HG02870 (cell line): ENCODE data around the gene CELSR2.
"Not testable (repeated sequence)": the region's sequence is repeated elsewhere in the genome, so short reads cannot be mapped to it uniquely, and the experiment has no call there.

Experiments used
- ATAC-seq: cut with Tn5 transposase; IDR thresholded peaks from one replicate; pipeline ENCODE4 v1.9.1; 2021; ENCODE audit warnings: mild to moderate bottlenecking, moderate library complexity; ENCODE audit not compliant: unreplicated experiment

CELSR2 gene

DNA sequence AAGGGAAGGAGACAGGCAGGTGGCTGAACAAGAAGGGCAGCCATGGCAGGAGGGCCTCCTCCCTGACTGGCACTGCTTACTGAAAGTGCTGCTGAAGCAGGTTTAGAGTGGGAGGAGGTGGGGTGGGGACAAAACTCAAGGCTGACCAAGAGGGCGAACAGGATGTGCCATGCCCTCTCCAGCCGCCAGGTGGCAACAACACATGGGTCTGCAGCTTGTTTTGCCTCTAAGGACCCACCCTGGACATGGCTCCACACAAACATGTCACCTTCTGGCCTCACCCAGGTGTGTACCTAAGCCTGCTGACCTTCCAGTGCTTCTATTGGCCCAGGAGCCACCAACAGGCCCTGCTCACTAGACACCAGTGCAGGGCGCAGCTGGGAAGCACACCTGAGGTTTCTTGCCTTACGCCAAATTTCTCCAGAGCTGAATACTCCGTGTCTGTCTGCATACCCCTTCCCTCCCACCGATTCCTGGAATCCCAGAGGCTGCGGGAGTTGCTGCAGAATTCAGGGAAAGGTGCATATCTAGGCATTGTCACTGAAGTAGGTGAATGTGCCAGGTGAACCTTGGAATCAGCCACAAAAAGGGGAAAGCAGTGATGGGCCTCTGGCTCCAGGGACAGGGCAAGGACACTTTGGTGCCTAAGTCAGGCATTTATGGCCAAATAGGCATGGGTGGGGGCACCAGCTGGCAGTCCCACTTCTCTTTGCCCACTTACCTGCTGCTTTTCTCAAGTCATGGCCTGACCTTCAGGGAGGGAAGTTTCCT is 28.3 kb downstream of the CELSR2 start:
- peak; percentile 73 for ATAC-seq

DNA sequence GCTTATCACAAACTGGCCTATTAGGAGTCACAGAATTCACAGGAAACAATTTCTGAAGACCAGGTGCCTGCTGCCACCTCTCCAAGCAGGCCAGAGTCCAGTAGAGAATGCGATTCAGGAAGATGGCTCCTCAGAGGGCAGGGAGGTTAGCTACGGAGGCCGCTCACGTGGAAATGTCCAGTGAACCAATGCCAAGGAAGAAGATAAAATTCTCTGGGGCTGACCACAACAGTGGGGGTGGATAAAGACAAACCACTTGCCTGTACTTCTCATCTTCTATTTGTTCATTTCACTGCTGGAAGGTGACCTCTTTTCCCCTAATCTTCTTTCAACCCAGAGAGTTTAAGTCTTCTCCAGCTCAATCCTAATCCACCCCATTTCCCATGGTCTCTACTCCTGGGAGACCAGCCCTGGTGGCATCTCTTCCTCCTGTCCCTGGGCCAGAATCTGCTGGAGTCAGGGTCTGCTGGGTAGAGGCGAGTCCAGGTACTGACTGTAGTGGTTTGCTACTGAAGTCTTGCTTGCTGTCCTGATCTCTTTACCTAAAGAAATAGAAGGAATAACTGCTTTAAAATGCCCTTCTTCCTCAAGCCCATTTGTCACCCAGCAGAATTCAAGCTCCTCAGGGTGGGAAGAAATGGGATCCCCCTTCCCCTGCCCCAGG is 30.4 kb downstream of the CELSR2 start:
- ATAC-seq, result no peak

DNA sequence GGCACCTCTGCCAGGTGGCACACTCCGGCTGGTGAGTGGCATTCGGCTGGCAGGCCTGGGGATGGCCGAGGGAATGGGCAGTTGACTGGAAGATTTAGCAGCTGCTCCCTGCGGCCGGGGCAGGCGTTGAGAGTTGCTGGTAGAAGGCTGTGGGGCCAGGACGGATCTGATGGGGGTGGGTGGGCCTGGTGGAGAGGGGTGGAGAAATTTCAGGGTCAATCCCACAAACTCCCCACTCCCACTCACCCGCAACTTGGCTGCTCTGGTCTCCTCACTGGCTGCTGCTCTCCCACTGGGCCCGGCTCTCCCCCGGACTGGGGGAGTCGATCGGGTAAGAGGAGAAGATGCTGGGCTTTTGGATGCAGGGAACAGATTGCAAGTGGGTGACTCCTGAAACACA is 31.5 kb downstream of the CELSR2 start:
- no peak for ATAC-seq

DNA sequence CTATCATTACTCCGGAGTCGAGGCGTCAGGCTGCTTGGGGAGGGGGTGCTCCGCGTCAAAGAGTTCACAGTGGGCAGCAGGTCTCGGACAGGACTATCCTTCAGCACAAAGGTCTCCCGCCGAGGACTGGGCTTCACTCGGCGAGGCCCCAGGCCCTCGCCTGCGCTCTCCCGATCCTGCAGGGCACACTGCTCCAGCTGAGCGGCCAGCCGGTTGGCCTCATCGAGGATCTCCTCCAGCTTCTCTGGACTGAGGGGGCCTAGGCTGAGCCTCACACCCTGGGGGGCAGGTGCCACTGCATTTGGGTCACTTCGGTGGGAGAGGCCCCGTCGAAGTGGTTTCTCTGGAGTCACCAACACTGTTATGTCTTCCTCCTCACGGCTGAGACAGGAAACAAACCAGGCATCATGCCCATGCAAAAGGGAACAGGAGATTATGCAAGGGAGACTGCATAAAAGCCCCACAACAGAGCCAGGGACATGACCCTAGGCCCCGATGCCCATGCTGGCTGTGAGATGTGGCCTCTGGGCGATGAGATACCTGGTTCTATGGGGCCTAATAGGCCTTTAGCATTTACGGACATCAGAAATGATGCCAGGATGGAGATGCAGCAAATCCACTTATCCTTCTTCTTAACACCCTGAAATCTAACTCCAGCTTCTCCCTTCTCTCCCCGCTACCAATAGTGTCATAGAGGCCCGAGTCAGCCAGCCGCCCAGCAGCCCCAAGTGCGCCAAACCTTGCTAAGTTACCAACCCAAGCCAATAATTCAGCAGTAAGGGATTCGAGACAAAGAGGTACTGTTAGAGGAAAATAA is 32.5 kb downstream of the CELSR2 start:
- no peak for ATAC-seq

DNA sequence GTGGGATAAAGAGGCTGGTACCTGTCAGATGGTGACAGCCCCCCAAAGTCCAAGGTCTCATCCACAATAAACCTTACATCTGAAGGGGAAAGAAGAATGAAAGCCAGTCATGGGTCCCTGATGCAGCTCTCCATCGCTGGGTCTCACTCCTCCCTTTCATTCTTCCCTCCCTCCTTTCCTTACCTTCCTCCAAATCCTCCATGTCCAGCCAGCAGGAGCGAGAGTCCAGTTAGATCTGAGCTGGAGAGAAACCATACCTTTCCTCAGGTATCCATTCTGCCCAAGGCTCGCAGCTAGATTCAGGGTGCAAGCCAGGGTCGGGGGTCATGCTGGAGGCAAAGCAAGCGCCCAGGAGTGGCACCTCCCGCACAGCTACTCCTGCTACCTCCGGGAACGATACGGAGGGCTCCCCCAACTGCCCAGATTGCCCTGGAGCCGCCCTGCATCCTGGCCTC is 33.2 kb downstream of the CELSR2 start:
- no peak for ATAC-seq

DNA sequence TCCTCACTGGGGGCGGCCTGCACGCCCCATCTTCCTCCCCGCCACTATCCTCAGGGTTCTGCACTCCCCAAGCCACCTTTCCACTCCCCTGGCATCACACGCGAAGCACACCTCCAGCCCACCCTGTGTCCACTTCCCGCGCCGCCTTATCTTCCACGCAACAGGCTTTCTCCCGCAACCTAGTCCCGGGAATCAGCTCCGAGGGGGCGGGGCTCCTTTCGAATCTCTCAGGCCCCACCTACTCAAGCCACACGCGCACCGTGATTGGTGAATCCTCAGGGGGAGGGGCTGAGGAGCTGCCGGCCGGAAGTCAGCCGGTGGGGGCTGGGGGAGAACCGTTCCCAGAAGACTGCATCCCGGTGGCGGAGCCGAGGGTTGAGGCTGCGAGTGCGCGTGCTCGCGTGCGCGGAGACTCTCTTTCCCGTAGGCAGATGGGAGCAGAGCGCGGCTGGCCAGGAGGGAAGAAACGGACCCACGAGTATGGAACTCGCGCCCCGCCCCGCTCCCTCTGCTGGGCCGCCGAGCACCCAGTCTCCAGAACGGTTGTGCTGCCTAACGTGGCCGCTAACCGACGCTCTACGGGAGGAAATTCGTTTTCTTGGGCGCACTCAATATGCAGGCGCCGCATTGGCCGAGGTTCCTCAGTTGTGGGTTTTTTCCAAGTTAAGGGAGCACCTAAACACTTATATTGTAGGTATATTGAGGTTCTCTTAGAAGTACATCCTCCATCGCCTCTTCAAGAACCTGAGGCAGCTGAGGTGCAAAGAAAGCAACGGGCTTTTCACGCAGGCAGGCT is 33.8 kb downstream of the CELSR2 start, which contains the start of gene PSRC1:
PSRC1 (minus strand) TSS at position 194 of the 796 bp plus-strand sequence.
- ATAC-seq, result peak; percentile 94

DNA sequence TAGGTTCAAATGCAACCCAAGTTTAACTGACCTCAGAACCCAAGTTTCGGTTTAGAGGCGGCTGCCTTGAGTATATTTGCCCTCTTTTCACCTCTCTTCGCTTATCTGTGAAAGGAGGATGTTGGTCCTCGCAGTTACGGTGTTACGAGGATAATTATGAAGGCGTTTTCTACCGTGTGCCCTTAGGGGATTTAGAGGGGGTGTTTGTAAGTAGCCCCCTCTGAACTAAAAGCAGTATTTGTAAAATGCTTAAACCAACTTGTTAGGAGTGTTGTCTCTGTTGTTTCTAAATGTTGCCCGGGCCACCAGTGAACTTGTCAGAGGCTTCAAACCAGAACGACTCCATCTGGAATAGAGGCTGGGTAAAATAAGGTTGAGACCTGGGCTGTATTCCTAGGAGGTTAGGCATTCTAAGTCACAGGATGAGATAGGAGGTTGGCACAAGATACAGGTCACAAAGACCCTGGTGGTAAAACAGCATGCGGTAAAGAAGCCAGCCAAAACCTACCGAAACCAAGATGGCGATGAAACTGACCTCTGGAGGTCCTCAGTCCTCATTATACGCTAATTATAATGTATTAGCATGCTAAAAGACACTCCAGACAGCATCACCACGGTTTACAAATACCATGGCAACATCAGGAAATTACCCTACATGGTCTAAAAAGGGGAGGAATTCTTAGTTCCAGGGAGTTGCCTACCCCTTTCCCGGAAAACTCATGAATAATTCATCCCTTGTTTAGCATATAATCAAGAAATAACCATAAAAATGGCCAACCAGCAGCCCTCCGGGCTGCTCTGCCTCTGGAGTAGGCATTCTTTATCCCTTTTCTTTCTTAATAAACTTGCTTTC is 34.6 kb downstream of the CELSR2 start:
- ATAC-seq, result peak; percentile 26

DNA sequence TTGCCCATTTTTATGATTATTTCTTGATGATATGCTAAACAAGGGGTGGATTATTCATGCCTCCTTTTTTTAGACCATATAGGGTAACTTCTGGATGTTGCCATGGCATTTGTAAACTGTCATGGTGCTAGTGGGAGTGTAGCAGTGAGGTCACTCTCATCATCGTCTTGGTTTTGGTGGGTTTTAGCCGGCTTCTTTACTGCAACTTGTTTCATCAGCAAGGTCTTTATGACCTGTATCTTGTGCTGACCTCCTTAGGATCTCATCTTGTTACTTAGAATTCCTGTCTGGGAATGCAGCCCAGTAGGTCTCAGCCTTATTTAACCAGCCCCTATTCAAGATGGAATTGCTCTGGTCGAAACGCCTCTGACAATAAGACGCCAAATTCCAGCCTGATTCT is 37.4 kb downstream of the CELSR2 start:
- not testable (repeated sequence) for ATAC-seq

DNA sequence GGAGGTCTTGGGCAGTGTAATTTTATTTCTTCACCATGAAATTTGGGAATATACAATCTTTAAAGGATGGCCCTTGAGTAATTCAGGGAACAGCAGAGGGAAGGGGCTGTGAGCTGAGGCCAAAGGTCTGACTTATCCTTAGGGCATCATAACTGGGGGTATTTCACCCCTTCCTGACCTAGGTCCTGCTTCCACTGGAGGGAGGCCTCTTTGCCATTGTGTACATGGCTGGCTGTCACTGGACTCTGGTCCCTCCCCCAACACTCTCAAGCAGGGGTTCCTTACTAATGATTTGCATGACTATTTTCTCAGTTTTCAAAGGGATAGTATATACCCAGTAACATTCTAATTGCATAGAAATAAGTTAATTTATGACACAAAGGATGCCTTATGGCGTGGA is 40.8 kb downstream of the CELSR2 start:
- no peak for ATAC-seq

DNA sequence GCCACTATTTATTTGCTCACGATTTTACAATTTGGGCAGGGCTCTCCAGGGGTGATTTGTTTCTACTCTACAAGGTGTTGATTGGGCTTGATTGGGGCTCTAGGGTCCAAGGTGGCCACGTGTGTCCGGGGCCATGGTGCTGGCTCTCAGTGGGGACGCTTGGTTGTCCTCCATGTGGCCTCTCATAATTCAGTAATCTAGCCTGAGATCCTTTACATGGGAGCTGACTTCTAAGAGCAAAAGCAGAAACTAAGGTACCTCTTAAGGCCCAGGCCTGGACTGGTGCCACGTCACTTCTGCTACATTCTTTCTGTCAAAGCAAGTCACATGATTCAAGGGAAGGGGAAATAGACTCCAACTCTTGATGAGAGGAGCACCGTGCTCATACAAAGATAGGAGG is 41.7 kb downstream of the CELSR2 start:
- no peak for ATAC-seq

DNA sequence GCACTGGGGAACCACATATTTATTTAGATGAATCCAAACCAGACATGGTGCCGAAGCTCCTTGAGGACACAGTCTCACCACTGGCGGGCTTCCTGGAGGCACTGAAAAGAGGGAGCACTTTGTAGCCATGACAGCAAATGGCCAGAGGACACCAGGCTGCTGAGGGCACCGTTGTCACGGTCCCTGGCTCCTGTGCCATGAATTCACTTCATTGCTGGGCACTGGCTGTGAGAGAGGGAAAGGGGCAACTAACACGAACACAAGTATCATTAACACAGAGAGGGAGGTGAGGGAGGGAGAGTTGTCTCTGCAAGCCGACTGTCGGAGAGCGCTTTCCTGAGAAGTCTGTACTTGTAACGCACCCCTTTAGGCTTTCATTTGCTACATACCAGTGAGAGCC is 43.0 kb downstream of the CELSR2 start:
- ATAC-seq, result no peak

DNA sequence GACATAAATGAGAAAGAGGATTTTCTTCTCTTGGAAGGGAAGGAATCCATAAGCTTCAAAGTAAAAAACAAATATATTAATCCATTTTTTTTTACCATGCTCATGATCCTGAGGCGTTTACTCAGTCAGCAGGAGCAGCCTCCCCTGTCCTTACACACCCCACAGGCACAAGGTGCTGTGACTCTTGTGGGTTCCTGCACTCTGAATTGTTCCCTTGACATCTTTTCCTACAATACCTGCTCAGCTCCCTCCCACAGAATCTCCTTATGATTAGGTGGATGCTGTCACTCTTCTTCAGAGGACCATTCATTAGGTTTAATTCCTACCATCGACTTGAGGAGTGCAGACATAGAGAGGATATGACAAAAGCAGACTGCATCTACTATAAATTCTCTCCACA is 43.7 kb downstream of the CELSR2 start:
- no peak for ATAC-seq

DNA sequence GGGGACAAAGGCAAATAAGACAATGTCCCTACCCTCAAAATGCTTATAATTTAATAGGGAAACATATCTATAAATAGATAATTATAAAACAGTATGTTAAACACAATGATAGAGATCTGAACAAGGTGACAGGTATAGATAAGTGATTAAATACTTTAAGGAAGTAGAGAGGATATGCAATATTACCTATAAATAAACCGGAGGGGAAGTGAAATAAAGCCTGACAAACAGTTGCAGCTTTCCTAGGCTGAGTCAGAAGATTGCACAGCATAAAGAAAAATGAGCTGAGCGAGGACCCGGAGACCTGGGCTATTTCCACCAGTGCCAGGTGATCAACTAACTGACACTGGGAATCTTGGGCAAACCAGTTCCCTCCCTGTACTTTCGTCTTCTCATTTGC is 45.1 kb downstream of the CELSR2 start:
- no peak for ATAC-seq

DNA sequence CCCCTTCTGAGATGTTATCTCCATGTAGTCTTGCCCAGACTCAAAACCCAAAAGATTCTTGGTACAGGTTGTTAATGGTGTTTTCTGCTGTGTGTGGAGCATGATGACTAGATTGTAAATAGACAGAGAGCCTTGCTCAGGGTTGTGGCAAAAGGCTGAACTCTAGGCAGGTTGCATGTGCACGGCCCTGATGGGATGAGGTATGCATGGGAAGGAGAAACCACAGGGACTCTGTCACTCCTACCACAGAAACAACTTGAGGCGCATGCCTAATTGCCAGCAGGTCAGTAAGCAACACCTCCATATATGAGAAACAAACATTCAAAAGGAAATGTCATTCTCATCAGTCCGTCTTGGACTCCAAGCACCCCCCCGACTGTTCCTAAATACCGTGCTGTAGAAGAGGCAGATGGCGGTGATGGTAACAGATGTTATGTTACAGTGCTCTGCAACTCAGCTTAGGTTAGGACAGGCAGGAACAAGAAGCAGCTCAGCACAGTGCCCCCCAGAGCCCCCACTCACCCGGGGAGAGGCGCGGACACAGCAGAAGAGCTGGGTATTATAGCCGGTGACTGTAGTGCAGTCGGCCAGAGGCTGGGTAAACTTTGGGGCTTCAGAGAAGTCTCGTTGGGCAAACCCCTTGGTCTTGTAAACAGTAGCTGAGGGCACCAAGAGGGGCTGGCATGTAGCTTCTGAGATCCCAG is 46.5 kb downstream of the CELSR2 start:
- ATAC-seq, result no peak

DNA sequence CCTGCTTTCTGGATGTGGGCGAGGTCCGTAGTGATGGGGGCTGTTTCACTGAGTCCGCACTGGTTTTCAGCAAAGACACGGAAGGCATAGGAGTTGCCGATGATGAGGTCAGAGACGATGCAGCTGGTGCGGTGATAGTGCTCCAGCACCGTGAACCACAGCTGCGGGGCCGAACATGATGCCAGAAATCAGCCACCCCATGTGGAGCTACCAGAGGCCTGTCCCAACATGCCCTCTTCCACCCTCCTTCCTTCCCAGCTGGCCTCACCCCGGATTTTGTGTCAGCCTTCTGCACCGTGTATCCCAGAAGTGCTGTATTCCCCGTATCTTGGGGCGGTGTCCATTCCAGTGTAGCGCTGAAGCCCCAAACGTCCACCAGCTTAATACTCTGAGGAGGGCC is 47.4 kb downstream of the CELSR2 start:
- ATAC-seq, result no peak

DNA sequence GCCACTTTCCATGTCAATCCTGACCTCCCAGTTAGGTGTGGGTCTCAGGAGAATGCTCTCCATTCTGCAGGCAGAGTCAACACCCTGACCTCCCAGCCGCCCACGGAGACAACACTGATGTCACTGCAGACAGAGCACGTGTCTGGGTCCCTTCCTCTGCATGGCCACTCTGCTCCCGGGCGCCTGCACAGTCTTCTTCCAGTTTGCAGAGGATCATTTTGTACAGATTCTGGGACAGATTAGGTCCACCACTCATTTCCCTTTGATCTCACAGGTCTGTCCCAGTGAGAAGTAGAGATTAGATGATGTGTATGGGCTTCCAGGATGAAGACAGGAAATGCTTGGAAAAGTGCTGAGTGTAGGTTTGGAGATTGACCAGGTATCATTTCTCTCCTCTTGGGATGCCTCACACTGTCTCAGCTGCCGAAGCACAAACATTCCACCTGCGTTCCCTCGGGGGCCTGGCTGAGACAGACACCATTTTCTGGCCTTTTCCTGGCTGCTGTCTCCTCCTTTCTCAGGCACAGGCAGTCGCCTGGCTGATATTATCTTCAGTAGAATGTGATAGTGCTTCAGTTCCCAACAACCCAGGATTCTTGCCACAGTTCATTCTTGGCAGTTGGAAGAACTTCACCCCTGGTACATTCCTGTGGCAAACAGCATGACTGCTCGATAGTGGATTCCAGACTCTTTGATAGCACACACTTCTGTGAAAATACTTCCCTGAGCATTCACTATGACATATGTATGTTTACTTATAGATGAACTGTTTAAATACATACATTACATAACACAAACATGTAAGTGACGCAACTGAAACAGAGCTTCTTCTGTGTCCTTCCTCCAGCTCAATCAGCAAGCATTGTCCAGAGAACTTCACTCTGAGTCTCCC is 49.6 kb downstream of the CELSR2 start:
- no peak for ATAC-seq

DNA sequence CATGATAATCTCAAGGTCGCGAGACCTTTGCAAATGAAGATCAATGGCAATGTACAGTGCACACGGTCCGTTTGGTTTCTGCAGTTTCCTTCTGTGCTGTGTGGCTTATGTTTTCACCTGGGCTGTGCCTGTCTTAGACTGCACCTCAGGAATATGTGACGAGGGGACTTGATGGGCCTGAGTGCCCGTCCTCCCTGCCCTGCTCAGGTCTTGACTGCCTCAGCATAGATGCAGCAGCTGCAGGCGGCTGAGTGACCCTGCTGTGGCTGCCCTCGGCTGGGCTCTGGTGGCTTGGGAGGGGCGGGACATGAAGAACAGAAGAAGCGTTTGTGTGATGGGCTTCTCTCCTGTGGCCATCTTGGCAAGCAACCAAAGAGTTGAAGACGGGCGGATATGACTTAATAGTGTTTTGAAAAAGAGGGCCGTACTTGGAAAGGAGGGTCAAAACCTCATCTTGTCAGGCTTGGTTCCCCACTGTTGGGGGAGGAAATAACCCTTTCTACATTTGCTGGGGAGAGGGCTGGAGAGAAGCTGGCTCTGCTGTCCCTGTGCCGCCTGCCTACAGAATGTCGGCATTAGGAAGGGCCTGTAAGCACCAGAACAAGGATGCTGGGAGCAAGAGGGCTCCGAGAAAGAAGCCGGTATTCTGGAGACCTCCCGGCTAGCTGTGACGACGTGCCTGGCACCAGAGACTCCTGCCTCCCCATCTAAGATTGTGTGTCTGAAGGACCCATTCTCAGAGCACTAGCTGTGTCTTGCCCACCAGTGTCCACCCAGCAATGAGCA is 50.4 kb downstream of the CELSR2 start:
- ATAC-seq, result no peak
